Measurements from ENCODE around the gene NSD2.

The NSD2 gene

GRCh38 chr4:1864076-1865008 lies 6.9 kb upstream of the NSD2 start:
- H3K9me3 ChIP-seq (ENCODE audit: control insufficient read depth, low read length) = no peaks in the 10 kb centered on the region
- H3K4me1 ChIP-seq (ENCODE audit: control insufficient read depth, insufficient read depth, low read length) = peaks cover 26% of the 10 kb centered on the region
- H3K27me3 ChIP-seq (ENCODE audit: control insufficient read depth, insufficient read depth, low read length, poor library complexity, severe bottlenecking) = peaks cover 73% of the 10 kb centered on the region
- H3K4me3 ChIP-seq (ENCODE audit: insufficient read depth, low read depth, low read length) = no peak overlapping the region
- H3K27ac ChIP-seq (ENCODE audit: insufficient read depth, low read depth, low read length, poor library complexity, severe bottlenecking) = peak overlapping the region; percentile 44
- no peaks in the 10 kb centered on the region for H3K36me3 ChIP-seq (ENCODE audit: control insufficient read depth, insufficient read depth, low read length)
- 69 to 70% methylated on average over 17 of the region's 17 CpGs for WGBS, 2 experiments

DNA sequence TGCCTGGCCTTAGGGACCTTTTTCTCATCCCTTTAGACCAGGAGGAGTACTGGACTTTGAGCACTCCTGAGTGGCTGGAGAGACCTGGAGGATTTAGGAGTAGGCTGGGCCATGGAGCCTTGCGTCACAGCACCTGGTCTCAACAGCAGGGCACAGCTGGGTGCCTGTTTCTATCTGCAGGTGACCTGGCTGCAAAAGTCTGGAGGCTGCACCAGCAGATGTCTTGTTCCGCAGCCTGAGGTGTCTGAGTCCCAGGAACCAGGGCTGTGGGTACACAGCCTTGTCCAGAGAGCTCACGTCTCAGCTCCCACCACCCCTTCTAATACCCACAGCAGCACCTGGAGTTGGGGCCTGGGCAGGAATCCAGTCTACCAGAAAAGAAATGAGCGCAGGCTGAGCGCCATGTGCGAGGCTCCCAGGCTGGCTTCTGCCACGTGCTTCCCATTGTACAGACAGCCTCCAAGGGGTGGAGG lies 5.0 kb upstream of the NSD2 start:
- H3K4me1 ChIP-seq (ENCODE audit: control insufficient read depth, insufficient read depth, low read length) = peaks cover 30% of the 10 kb centered on the region
- H3K9me3 ChIP-seq (ENCODE audit: control insufficient read depth, low read length) = no peaks in the 10 kb centered on the region
- no peak overlapping the region for H3K4me3 ChIP-seq (ENCODE audit: insufficient read depth, low read depth, low read length)
- peaks cover 61% of the 10 kb centered on the region for H3K27me3 ChIP-seq (ENCODE audit: control insufficient read depth, insufficient read depth, low read length, poor library complexity, severe bottlenecking)
- no peaks in the 10 kb centered on the region for H3K36me3 ChIP-seq (ENCODE audit: control insufficient read depth, insufficient read depth, low read length)
- WGBS, 2 experiments = 86 to 87% methylated on average over 7 of the region's 7 CpGs
- no peak overlapping the region for H3K27ac ChIP-seq (ENCODE audit: insufficient read depth, low read depth, low read length, poor library complexity, severe bottlenecking)

DNA sequence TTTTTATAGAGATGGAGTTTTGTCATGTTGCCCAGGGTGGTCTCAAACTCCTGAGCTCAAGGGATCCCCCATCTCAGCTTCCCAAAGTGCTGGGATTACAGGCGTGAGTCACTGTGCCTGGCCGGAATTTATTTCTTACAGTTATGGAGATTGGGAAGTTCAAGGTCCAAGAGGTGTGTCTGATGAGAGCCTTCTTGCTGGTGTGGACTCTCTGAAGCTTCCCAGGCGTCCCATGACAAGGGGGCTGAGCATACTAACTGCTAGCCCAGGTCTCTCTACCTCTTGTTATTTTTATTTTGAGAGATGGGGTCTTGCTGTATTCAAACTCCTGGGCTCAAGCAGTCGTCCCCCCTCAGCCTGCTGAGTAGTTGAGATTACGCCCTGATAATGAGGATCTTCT lies 2.9 kb upstream of the NSD2 start:
- no peak overlapping the region for H3K4me3 ChIP-seq (ENCODE audit: insufficient read depth, low read depth, low read length)
- peaks cover 27% of the 10 kb centered on the region for H3K4me1 ChIP-seq (ENCODE audit: control insufficient read depth, insufficient read depth, low read length)
- H3K9me3 ChIP-seq (ENCODE audit: control insufficient read depth, low read length) = no peaks in the 10 kb centered on the region
- 81 to 85% methylated on average over 5 of the region's 5 CpGs for WGBS, 2 experiments
- H3K27me3 ChIP-seq (ENCODE audit: control insufficient read depth, insufficient read depth, low read length, poor library complexity, severe bottlenecking) = peaks cover 41% of the 10 kb centered on the region
- no peak overlapping the region for H3K27ac ChIP-seq (ENCODE audit: insufficient read depth, low read depth, low read length, poor library complexity, severe bottlenecking)
- no peaks in the 10 kb centered on the region for H3K36me3 ChIP-seq (ENCODE audit: control insufficient read depth, insufficient read depth, low read length)

- Histone ChIP-seq H3K4me3 (ENCODE audit: insufficient read depth, low read depth, low read length) (no peak overlapping the region), H3K27me3 (ENCODE audit: control insufficient read depth, insufficient read depth, low read length, poor library complexity, severe bottlenecking) (peaks cover 35% of the 10 kb centered on the region), H3K27ac (ENCODE audit: insufficient read depth, low read depth, low read length, poor library complexity, severe bottlenecking) (no peak overlapping the region), H3K9me3 (ENCODE audit: control insufficient read depth, low read length) (no peaks in the 10 kb centered on the region), H3K4me1 (ENCODE audit: control insufficient read depth, insufficient read depth, low read length) (peaks cover 25% of the 10 kb centered on the region), H3K36me3 (ENCODE audit: control insufficient read depth, insufficient read depth, low read length) (no peaks in the 10 kb centered on the region)
- 90 to 92% methylated on average over 3 of the region's 3 CpGs for WGBS, 2 experiments
Observed at GRCh38 chr4:1868912-1869311, 2.3 kb upstream of the NSD2 start.

GRCh38 chr4:1869530-1870327 lies 1.5 kb upstream of the NSD2 start:
- Histone ChIP-seq H3K4me3 (ENCODE audit: insufficient read depth, low read depth, low read length) (peak overlapping the region; percentile 64), H3K9me3 (ENCODE audit: control insufficient read depth, low read length) (no peaks in the 10 kb centered on the region), H3K27me3 (ENCODE audit: control insufficient read depth, insufficient read depth, low read length, poor library complexity, severe bottlenecking) (peaks cover 35% of the 10 kb centered on the region), H3K27ac (ENCODE audit: insufficient read depth, low read depth, low read length, poor library complexity, severe bottlenecking) (no peak overlapping the region), H3K4me1 (ENCODE audit: control insufficient read depth, insufficient read depth, low read length) (peaks cover 22% of the 10 kb centered on the region), H3K36me3 (ENCODE audit: control insufficient read depth, insufficient read depth, low read length) (no peaks in the 10 kb centered on the region)
- 42 to 44% methylated on average over 19 of the region's 19 CpGs for WGBS, 2 experiments

DNA sequence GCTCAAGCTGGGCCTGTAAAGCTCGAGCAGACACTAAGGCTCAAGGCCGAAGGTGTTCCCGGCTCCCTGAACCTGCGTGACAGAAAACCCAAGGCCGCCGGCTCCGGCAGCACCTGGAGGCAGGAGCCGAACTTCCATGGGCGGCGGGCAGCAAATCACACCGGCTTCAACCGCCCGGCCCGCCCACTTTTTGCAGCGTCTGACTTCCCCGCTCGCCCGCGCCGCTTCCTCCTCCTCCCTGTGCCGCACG lies 940 bp upstream of the NSD2 start:
- WGBS, 2 experiments = 1% methylated on average over 22 of the region's 22 CpGs
- Histone ChIP-seq H3K9me3 (ENCODE audit: control insufficient read depth, low read length) (no peaks in the 10 kb centered on the region), H3K27me3 (ENCODE audit: control insufficient read depth, insufficient read depth, low read length, poor library complexity, severe bottlenecking) (peaks cover 35% of the 10 kb centered on the region), H3K4me3 (ENCODE audit: insufficient read depth, low read depth, low read length) (peak overlapping the region; percentile 64), H3K27ac (ENCODE audit: insufficient read depth, low read depth, low read length, poor library complexity, severe bottlenecking) (peak overlapping the region; percentile 92), H3K4me1 (ENCODE audit: control insufficient read depth, insufficient read depth, low read length) (peaks cover 19% of the 10 kb centered on the region), H3K36me3 (ENCODE audit: control insufficient read depth, insufficient read depth, low read length) (no peaks in the 10 kb centered on the region)

DNA sequence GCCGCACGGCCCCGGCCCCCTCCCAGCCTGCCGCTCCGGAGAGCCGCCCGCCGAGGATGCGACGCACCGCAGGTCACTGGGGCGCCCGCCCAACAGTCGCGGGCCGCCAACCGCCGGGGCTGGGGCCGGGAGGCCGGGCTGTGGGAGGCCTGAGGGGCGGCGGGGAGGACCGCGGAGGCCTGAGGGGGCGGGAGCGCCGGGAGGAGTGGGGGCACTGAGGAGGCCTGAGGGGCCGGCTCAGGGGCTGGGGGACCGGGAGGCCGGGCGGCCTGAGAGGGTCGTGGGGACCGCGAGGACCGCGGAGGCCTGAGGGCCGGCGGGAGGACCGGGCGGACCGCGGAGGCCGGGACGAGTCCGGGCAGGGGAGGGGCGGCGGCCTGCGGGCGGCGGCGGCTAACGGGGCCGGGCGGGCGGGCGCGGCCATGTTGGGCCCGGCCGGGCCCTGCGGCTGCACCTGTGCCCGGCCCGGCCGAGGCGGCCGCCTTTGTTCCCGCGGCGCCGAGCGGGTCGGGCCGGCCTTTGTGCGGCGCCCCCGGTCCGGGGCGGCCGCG lies 353 bp downstream of the NSD2 start:
- H3K36me3 ChIP-seq (ENCODE audit: control insufficient read depth, insufficient read depth, low read length) = no peaks in the 10 kb centered on the region
- H3K4me1 ChIP-seq (ENCODE audit: control insufficient read depth, insufficient read depth, low read length) = peaks cover 14% of the 10 kb centered on the region
- WGBS, 2 experiments = 1% methylated on average over 79 of the region's 79 CpGs
- peaks cover 28% of the 10 kb centered on the region for H3K27me3 ChIP-seq (ENCODE audit: control insufficient read depth, insufficient read depth, low read length, poor library complexity, severe bottlenecking)
- peak overlapping the region; percentile 92 for H3K27ac ChIP-seq (ENCODE audit: insufficient read depth, low read depth, low read length, poor library complexity, severe bottlenecking)
- peak overlapping the region; percentile 96 for H3K4me3 ChIP-seq (ENCODE audit: insufficient read depth, low read depth, low read length)
- no peaks in the 10 kb centered on the region for H3K9me3 ChIP-seq (ENCODE audit: control insufficient read depth, low read length)

GRCh38 chr4:1872870-1873269 lies 1.7 kb downstream of the NSD2 start:
- Histone ChIP-seq H3K9me3 (ENCODE audit: control insufficient read depth, low read length) (no peaks in the 10 kb centered on the region), H3K4me1 (ENCODE audit: control insufficient read depth, insufficient read depth, low read length) (peaks cover 13% of the 10 kb centered on the region), H3K27ac (ENCODE audit: insufficient read depth, low read depth, low read length, poor library complexity, severe bottlenecking) (no peak overlapping the region), H3K27me3 (ENCODE audit: control insufficient read depth, insufficient read depth, low read length, poor library complexity, severe bottlenecking) (peaks cover 19% of the 10 kb centered on the region), H3K36me3 (ENCODE audit: control insufficient read depth, insufficient read depth, low read length) (no peaks in the 10 kb centered on the region), H3K4me3 (ENCODE audit: insufficient read depth, low read depth, low read length) (peak overlapping the region; percentile 96)
- WGBS, 2 experiments = 72 to 91% methylated on average over 2 to 3 of the region's 3 CpGs

DNA sequence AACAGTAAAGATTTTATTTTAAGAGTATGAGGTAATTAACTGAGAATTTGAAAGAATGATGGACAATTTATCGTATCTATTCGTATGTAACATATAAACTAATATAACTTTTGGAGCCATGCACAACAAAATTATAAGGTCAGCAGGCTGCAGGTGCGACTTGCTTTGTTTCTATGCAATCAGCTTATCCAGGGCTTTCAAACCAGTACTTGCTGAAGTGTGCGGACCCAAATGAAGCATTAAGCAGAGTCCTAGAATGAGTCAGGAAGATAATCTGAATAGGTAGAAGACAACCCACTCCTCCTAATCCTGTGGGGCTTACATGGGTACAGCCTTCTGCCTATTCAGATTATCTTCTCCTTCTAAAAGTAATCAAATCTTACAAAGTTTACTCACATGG lies 2.1 kb downstream of the NSD2 start:
- Histone ChIP-seq H3K27ac (ENCODE audit: insufficient read depth, low read depth, low read length, poor library complexity, severe bottlenecking) (no peak overlapping the region), H3K9me3 (ENCODE audit: control insufficient read depth, low read length) (no peaks in the 10 kb centered on the region), H3K4me3 (ENCODE audit: insufficient read depth, low read depth, low read length) (peak overlapping the region; percentile 11), H3K27me3 (ENCODE audit: control insufficient read depth, insufficient read depth, low read length, poor library complexity, severe bottlenecking) (peaks cover 16% of the 10 kb centered on the region), H3K36me3 (ENCODE audit: control insufficient read depth, insufficient read depth, low read length) (no peaks in the 10 kb centered on the region), H3K4me1 (ENCODE audit: control insufficient read depth, insufficient read depth, low read length) (peaks cover 13% of the 10 kb centered on the region)
- WGBS, 2 experiments = 95 to 96% methylated on average over 4 of the region's 4 CpGs

- WGBS, 2 experiments = 81 to 90% methylated on average over 3 of the region's 3 CpGs
- Histone ChIP-seq H3K27ac (ENCODE audit: insufficient read depth, low read depth, low read length, poor library complexity, severe bottlenecking) (no peak overlapping the region), H3K4me3 (ENCODE audit: insufficient read depth, low read depth, low read length) (peak overlapping the region; percentile 11), H3K4me1 (ENCODE audit: control insufficient read depth, insufficient read depth, low read length) (peaks cover 13% of the 10 kb centered on the region), H3K27me3 (ENCODE audit: control insufficient read depth, insufficient read depth, low read length, poor library complexity, severe bottlenecking) (peaks cover 11% of the 10 kb centered on the region), H3K36me3 (ENCODE audit: control insufficient read depth, insufficient read depth, low read length) (no peaks in the 10 kb centered on the region), H3K9me3 (ENCODE audit: control insufficient read depth, low read length) (no peaks in the 10 kb centered on the region)
Observed at GRCh38 chr4:1873776-1874175, 2.6 kb downstream of the NSD2 start.
